AG04449 (cell line): ENCODE measurements around the gene WNT5A.

ENCODE experiments used
- CTCF ChIA-PET: fragments of 350-600 bp; formaldehyde crosslinking; extraction: SDS; loops from one replicate; lab custom pipeline; 2021; ENCODE audit warnings: antibody characterized with exemption; lab: Yijun Ruan, JAX
- POLR2A ChIA-PET: fragments of 400-600, 350-600 bp; formaldehyde crosslinking; extraction: SDS; loops from one replicate; lab custom pipeline; 2020; ENCODE audit warnings: antibody characterized with exemption, inconsistent platforms; lab: Yijun Ruan, JAX
- DNase-seq: peaks from one replicate; pipeline ENCODE4 v3.0.0-alpha.2; 2010; ENCODE audit warnings: low read depth, low spot score
- H3K4me3 ChIP-seq: 2 replicates; pipeline ENCODE4 v1.5.1; 2011; ENCODE audit warnings: low read depth, mild to moderate bottlenecking, control low read depth, low read length
- TF ChIP-seq, protein P1 (sequence below): IDR thresholded peaks from one replicate; pipeline ENCODE4 v1.5.1; 2011; ENCODE audit warnings: mild to moderate bottlenecking, moderate library complexity, low read length, control low read depth, inconsistent platforms; ENCODE audit not compliant: insufficient read depth; ENCODE audit errors: missing control alignments

WNT5A gene

DNA sequence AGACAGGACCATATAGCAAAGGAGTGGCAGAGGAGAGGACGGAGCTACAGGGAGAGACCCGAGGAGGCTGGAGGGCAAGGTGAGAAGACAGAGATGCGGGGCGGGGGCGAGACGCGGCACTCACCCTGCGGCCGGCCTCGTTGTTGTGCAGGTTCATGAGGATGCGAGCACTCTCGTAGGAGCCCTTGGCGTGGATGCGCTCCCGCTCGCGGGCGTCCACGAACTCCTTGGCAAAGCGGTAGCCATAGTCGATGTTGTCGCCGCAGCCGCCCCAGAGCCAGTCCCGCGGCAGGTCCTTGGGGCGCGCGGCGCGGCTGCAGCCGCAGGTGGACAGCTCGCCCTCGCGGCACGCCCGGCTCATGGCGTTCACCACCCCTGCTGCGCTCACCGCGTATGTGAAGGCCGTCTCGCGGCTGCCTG lies 12.9 kb downstream of the WNT5A start:
- TF ChIP-seq, protein P1, sequence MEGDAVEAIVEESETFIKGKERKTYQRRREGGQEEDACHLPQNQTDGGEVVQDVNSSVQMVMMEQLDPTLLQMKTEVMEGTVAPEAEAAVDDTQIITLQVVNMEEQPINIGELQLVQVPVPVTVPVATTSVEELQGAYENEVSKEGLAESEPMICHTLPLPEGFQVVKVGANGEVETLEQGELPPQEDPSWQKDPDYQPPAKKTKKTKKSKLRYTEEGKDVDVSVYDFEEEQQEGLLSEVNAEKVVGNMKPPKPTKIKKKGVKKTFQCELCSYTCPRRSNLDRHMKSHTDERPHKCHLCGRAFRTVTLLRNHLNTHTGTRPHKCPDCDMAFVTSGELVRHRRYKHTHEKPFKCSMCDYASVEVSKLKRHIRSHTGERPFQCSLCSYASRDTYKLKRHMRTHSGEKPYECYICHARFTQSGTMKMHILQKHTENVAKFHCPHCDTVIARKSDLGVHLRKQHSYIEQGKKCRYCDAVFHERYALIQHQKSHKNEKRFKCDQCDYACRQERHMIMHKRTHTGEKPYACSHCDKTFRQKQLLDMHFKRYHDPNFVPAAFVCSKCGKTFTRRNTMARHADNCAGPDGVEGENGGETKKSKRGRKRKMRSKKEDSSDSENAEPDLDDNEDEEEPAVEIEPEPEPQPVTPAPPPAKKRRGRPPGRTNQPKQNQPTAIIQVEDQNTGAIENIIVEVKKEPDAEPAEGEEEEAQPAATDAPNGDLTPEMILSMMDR, result no peak
- no peak overlapping the region for H3K4me3 ChIP-seq
- CTCF ChIA-PET, result interaction anchor here (1.8 kb wide), 1 partner anchor 620 kb away, joined by 4 read pairs; no protein-coding TSS in a partner anchor
- POLR2A ChIA-PET, result interaction anchor here (1.0 to 3.8 kb wide), 4 partner anchors 144 to 305 kb away, joined by 4 to 22 read pairs (median 12); no protein-coding TSS in a partner anchor
- DNase-seq, result no peak

GRCh38 chr3:55473788-55474187 lies 13.3 kb downstream of the WNT5A start:
- no peak overlapping the region for H3K4me3 ChIP-seq
- TF ChIP-seq, protein P1, result no peak
- POLR2A ChIA-PET, result interaction anchor here (1.3 kb wide), 1 partner anchor 304 kb away, joined by 6 read pairs; no protein-coding TSS in a partner anchor
- DNase-seq, result no peak
- CTCF ChIA-PET, result no interaction called here

DNA sequence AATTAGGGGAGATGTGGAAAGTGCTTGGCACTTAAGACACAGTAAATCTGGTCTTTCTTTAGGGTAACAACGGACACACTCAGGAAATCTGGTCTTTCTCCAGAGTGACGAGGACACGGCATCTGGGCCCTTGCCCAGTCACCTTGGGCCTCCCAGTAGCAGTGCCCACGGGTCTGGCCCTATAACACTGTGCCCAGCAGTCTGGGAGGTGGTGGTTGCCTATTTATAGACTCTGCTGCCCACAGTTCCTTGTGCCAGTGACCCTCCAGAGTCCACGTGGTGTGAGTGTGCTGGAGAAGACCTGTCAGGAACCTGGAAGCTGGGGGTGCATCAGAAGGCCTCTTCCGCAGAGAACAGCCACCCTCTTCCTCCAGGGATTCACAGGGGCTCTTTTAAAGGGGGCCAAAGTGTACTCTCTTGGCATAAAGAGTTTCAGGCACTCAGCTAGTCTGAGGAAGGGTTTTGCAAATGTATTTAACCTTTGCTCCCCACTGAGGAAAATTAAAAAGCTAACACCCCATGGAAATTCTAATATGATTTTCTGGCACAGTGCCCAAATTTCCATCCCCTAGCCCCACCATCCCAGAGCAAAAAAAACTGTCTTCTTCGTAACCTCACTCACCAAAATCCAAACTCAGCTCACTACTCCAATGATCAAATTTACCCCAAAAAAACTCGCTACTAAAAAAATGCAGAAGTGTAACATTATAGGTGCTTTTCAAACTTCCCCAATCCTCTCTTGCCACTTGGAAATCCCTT lies 15.4 kb downstream of the WNT5A start:
- ChIA-PET CTCF (no interaction called here), POLR2A (interaction anchor here (1.3 kb wide), 1 partner anchor 144 kb away, joined by 3 read pairs; no protein-coding TSS in a partner anchor)
- TF ChIP-seq, protein P1, result no peak
- H3K4me3 ChIP-seq, result no peak overlapping the region
- no peak for DNase-seq

DNA sequence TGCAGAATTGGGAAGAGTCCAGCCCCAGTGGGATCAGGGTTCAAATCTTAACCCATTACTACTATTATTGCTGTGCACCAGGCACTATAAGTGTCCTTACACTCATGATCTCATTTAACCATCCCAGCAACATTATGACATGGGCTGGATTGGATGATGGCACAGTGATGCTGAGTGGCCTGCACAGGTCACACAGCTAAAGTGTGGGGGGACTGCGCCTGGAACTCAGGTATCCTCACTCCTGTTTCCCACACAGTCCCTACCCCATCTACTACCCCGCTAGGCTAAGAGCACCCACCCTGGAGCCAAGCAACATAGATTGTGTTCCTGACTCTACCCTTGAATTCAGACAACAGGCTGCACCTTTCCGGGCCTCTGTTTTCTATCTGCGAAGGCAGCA lies 16.0 kb downstream of the WNT5A start:
- TF ChIP-seq, protein P1, result no peak
- POLR2A ChIA-PET, result interaction anchor here (1.2 to 1.8 kb wide), 4 partner anchors 10 to 310 kb away, joined by 3 to 5 read pairs (median 4); no protein-coding TSS in a partner anchor
- CTCF ChIA-PET, result no interaction called here
- no peak overlapping the region for H3K4me3 ChIP-seq
- no peak for DNase-seq

GRCh38 chr3:55469957-55470526 lies 17.1 kb downstream of the WNT5A start:
- no peak overlapping the region for H3K4me3 ChIP-seq
- TF ChIP-seq, protein P1, result no peak
- DNase-seq, result no peak
- POLR2A ChIA-PET, result interaction anchor here (0.6 to 1.8 kb wide), 5 partner anchors 11 to 309 kb away, joined by 3 to 5 read pairs (median 4); no protein-coding TSS in a partner anchor
- CTCF ChIA-PET, result interaction anchor here (1.2 kb wide), 2 partner anchors 278 to 289 kb away, joined by 3 to 4 read pairs; no protein-coding TSS in a partner anchor
